ENCODE data around the gene GIT2.

GIT2 gene

DNA sequence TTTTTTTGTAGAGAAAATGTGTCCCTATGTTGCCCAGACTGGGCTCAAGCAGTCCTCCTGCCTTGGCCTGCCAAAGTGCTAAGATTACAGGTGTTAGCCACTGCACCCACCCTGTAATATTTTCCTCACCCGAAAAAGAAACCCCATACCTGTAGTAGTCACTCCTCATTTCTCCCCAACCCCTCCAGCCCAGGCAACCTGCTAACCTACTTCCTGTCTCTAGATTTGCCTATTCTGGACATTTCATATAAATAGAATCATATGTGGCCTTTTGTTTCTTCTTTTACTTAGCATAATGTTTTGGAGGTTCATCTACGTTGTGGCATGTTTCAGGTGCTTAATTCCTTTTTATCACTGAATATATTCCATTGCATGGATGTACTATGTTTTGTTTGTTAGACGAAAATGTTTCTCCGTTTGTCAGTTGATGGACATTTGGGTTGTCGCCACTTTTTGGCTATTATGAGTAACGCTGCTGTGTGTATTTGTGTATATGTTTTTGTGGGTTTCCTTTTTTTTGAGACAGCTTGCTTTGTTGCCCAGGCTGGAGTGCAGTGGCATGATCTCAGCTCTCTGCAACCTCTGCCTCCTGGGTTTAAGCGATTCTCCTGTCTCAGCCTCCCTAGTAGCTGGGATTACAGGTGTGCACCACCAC, 9.3 kb upstream of the GIT2 start:
- TF ChIP-seq, protein P1, sequence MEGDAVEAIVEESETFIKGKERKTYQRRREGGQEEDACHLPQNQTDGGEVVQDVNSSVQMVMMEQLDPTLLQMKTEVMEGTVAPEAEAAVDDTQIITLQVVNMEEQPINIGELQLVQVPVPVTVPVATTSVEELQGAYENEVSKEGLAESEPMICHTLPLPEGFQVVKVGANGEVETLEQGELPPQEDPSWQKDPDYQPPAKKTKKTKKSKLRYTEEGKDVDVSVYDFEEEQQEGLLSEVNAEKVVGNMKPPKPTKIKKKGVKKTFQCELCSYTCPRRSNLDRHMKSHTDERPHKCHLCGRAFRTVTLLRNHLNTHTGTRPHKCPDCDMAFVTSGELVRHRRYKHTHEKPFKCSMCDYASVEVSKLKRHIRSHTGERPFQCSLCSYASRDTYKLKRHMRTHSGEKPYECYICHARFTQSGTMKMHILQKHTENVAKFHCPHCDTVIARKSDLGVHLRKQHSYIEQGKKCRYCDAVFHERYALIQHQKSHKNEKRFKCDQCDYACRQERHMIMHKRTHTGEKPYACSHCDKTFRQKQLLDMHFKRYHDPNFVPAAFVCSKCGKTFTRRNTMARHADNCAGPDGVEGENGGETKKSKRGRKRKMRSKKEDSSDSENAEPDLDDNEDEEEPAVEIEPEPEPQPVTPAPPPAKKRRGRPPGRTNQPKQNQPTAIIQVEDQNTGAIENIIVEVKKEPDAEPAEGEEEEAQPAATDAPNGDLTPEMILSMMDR (IDR thresholded peaks at IDR 0.05), result no peak
- Histone ChIP-seq H3K9ac (no peak overlapping the region), H3K79me2 (peaks cover 12% of the 10 kb centered on the region), H3K9me3 (ENCODE audit: control insufficient read depth, low read length) (no peaks in the 10 kb centered on the region), H2AFZ (no peak overlapping the region), H3K4me2 (ENCODE audit: low read length) (no peak overlapping the region), H3K27ac (no peak overlapping the region), H3K27me3 (ENCODE audit: control insufficient read depth, insufficient read depth, low read length) (no peaks in the 10 kb centered on the region), H3K4me1 (no peaks in the 10 kb centered on the region), H3K36me3 (ENCODE audit: control insufficient read depth, insufficient read depth, low read length) (no peaks in the 10 kb centered on the region), H3K4me3 (ENCODE audit: low read depth, low read length) (no peak overlapping the region)

DNA sequence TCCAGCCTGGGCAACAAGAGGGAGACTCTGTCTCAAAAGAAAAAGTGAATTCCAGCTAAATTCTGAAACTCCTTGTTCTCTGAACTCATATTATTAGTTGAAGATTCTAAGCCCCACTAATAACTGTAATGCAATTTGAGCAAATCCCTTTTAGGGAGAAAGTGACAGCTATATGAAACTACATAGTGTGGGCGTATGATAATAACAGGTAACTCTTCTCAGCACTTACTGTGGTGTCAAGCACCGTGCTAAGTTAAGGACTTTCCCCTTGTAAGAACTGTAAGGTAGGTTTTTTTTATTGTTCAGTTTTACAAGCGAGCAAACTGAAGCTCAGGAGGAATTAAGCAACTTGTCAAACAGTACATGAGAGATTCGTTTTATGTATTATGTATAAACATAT, 8.4 kb upstream of the GIT2 start:
- Histone ChIP-seq H3K27me3 (ENCODE audit: control insufficient read depth, insufficient read depth, low read length) (no peaks in the 10 kb centered on the region), H2AFZ (no peak overlapping the region), H3K36me3 (ENCODE audit: control insufficient read depth, insufficient read depth, low read length) (no peaks in the 10 kb centered on the region), H3K79me2 (peaks cover 12% of the 10 kb centered on the region), H3K4me1 (no peaks in the 10 kb centered on the region), H3K4me3 (ENCODE audit: low read depth, low read length) (no peak overlapping the region), H3K9me3 (ENCODE audit: control insufficient read depth, low read length) (no peaks in the 10 kb centered on the region), H3K9ac (no peak overlapping the region), H3K27ac (no peak overlapping the region), H3K4me2 (ENCODE audit: low read length) (no peak overlapping the region)
- TF ChIP-seq, protein P1 (IDR thresholded peaks at IDR 0.05), result no peak

DNA sequence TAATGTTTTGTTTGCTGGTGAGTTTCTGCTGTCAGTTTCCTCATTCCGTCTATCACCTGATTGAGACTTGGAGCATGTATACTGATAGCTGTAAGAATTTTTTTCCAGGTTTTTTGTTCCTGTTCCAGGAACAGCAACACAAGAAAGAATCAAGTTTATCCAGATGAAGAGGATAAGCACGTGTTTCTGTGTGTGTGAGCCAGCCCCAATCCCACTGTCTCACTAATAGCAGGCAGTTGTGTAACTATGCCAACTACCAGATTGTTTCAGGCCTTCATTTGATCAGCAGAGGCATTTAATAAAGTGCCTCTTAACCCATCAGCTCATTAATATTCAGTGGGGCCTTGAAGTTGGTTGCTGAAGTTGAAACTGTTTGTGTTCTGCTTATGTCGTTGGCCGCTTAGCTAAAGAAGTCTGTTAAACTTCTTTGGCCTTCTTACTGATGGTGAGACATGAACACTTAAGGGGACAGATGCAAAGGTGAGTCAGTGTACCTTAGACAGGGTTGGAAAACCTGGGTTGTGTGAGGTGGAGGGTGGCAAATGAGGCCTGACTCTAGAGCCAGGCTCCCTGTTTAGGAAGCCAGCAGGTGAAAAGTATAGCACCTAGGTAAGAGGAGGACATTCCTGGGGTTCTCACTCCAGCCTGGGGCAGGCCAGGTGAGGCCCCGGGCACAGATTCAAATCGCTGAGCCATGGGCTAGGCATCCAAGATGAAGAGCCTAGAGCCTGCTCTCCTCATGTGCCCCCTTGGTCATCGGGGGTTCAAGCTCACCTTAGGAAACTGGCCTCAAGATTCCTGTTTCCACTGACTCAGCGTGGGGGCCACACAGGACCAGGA, 6.7 kb upstream of the GIT2 start:
- Histone ChIP-seq H3K36me3 (ENCODE audit: control insufficient read depth, insufficient read depth, low read length) (no peaks in the 10 kb centered on the region), H3K27me3 (ENCODE audit: control insufficient read depth, insufficient read depth, low read length) (no peaks in the 10 kb centered on the region), H2AFZ (no peak overlapping the region), H3K4me3 (ENCODE audit: low read depth, low read length) (peak overlapping the region; percentile 25), H3K79me2 (peaks cover 12% of the 10 kb centered on the region), H3K9me3 (ENCODE audit: control insufficient read depth, low read length) (no peaks in the 10 kb centered on the region), H3K9ac (no peak overlapping the region), H3K4me2 (ENCODE audit: low read length) (no peak overlapping the region), H3K27ac (no peak overlapping the region), H3K4me1 (peaks cover 4% of the 10 kb centered on the region)
- TF ChIP-seq, protein P1 (IDR thresholded peaks at IDR 0.05), result no peak

DNA sequence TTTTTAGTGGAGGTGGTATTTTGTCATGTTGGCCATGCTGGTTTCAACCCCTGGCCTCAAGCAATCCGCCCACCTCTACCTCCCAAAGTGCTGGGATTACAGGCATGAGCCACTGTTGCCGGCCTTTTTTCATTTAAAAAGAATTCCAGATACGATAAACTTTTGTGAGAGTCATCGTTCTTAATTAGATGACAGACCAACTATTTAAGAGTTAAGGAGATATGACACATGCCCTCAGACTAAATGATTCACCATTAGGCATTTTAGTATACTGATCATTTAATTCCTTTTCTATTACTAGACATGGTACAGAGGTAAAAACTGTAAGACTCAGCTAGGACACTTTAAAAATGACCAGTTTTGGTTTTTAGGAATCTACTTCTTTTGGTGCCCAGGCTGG, 5.4 kb upstream of the GIT2 start:
- H2AFZ ChIP-seq, result no peak overlapping the region
- H3K27ac ChIP-seq, result no peak overlapping the region
- H3K4me1 ChIP-seq, result peaks cover 4% of the 10 kb centered on the region

More for the DNA sequence above, 5.4 kb upstream of the GIT2 start:
- TF ChIP-seq, protein P1 (IDR thresholded peaks at IDR 0.05), result no peak
- H3K36me3 ChIP-seq (ENCODE audit: control insufficient read depth, insufficient read depth, low read length), result no peaks in the 10 kb centered on the region
- H3K9me3 ChIP-seq (ENCODE audit: control insufficient read depth, low read length), result no peaks in the 10 kb centered on the region
- no peak overlapping the region for H3K4me2 ChIP-seq (ENCODE audit: low read length)
- H3K79me2 ChIP-seq, result peaks cover 9% of the 10 kb centered on the region
- H3K4me3 ChIP-seq (ENCODE audit: low read depth, low read length), result no peak overlapping the region
- H3K9ac ChIP-seq, result no peak overlapping the region
- H3K27me3 ChIP-seq (ENCODE audit: control insufficient read depth, insufficient read depth, low read length), result no peaks in the 10 kb centered on the region
